ENCODE measurements around the gene DIAPH3.

DNA sequence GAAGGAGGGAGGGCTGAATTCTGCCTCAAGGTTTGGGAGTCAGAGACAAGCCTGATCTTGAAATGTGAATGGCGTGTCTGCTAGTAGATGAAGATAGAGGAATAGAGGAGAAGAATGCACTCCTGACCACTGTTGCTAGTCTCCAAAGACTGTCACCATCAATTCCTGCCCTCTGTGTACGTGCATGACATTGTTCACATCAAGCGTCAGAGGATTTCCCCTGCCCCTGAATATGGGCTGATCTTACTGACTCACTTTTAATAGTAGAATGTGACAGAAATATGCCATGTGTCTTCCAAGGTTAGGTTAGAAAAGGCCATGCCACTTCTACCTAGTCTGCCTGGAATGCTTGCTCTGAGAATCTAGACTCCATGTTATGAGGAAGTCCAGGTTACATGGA is 538.6 kb downstream of the DIAPH3 start:
- TF ChIP-seq, protein P1, sequence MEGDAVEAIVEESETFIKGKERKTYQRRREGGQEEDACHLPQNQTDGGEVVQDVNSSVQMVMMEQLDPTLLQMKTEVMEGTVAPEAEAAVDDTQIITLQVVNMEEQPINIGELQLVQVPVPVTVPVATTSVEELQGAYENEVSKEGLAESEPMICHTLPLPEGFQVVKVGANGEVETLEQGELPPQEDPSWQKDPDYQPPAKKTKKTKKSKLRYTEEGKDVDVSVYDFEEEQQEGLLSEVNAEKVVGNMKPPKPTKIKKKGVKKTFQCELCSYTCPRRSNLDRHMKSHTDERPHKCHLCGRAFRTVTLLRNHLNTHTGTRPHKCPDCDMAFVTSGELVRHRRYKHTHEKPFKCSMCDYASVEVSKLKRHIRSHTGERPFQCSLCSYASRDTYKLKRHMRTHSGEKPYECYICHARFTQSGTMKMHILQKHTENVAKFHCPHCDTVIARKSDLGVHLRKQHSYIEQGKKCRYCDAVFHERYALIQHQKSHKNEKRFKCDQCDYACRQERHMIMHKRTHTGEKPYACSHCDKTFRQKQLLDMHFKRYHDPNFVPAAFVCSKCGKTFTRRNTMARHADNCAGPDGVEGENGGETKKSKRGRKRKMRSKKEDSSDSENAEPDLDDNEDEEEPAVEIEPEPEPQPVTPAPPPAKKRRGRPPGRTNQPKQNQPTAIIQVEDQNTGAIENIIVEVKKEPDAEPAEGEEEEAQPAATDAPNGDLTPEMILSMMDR (IDR thresholded peaks at IDR 0.05; ENCODE audit: low read depth, low read length): no peak
- no peak for TF ChIP-seq EZH2phosphoT487 (IDR thresholded peaks at IDR 0.05; ENCODE audit: low read depth)

Data from OCI-LY3 (cell line).